Measurements from ENCODE around the gene EPHB2.

EPHB2 gene

GRCh38 chr1:22878626-22879025, 168.0 kb downstream of the EPHB2 start:
- TF ChIP-seq CTCF (IDR thresholded peaks at IDR 0.05; ENCODE audit: extremely low read depth, insufficient read depth, missing control alignments) = no peak
- in situ Hi-C loops (cut with MboI; ENCODE audit: low pct_unique_long_range_greater_than_20kb, low sequenced_read_pairs, unreplicated experiment) = loop anchor here (25.0 kb wide), 1 partner anchor 166 kb away; the partner anchor contains the start of gene EPHB2
- DNase-seq (ENCODE audit: low spot score) = no peak

GRCh38 chr1:22879445-22879844, 168.8 kb downstream of the EPHB2 start:
- TF ChIP-seq CTCF (IDR thresholded peaks at IDR 0.05; ENCODE audit: extremely low read depth, insufficient read depth, missing control alignments) = no peak
- in situ Hi-C loops (cut with MboI; ENCODE audit: low pct_unique_long_range_greater_than_20kb, low sequenced_read_pairs, unreplicated experiment) = loop anchor here (25.0 kb wide), 1 partner anchor 167 kb away; the partner anchor contains the start of gene EPHB2
- DNase-seq (ENCODE audit: low spot score) = no peak

GRCh38 chr1:22880174-22880601, 169.5 kb downstream of the EPHB2 start:
- no peak for DNase-seq (ENCODE audit: low spot score)
- in situ Hi-C loops (cut with MboI; ENCODE audit: low pct_unique_long_range_greater_than_20kb, low sequenced_read_pairs, unreplicated experiment) = loop anchor here (25.0 kb wide), 1 partner anchor 168 kb away; the partner anchor contains the start of gene EPHB2
- no peak for TF ChIP-seq CTCF (IDR thresholded peaks at IDR 0.05; ENCODE audit: extremely low read depth, insufficient read depth, missing control alignments)

GRCh38 chr1:22883406-22883805, 172.8 kb downstream of the EPHB2 start:
- in situ Hi-C loops (cut with MboI; ENCODE audit: low pct_unique_long_range_greater_than_20kb, low sequenced_read_pairs, unreplicated experiment) = loop anchor here (25.0 kb wide), 1 partner anchor 171 kb away; the partner anchor contains the start of gene EPHB2
- no peak for TF ChIP-seq CTCF (IDR thresholded peaks at IDR 0.05; ENCODE audit: extremely low read depth, insufficient read depth, missing control alignments)
- DNase-seq (ENCODE audit: low spot score) = no peak

- DNase-seq (ENCODE audit: low spot score) = no peak
- no peak for TF ChIP-seq CTCF (IDR thresholded peaks at IDR 0.05; ENCODE audit: extremely low read depth, insufficient read depth, missing control alignments)
- in situ Hi-C loops (cut with MboI; ENCODE audit: low pct_unique_long_range_greater_than_20kb, low sequenced_read_pairs, unreplicated experiment) = loop anchor here (25.0 kb wide), 1 partner anchor 173 kb away; the partner anchor contains the start of gene EPHB2
Observed at GRCh38 chr1:22884806-22885530, 174.3 kb downstream of the EPHB2 start.

- in situ Hi-C loops (cut with MboI; ENCODE audit: low pct_unique_long_range_greater_than_20kb, low sequenced_read_pairs, unreplicated experiment) = loop anchor here (25.0 kb wide), 1 partner anchor 174 kb away; the partner anchor contains the start of gene EPHB2
- TF ChIP-seq CTCF (IDR thresholded peaks at IDR 0.05; ENCODE audit: extremely low read depth, insufficient read depth, missing control alignments) = no peak
- DNase-seq (ENCODE audit: low spot score) = no peak
Observed at GRCh38 chr1:22886211-22886610, 175.6 kb downstream of the EPHB2 start.
